Heart right ventricle (tissue), 16 donors: ENCODE data around the gene MYO1G. TPM values are rescaled to one million over a fixed set of nuclear protein-coding genes. Genes with fewer than 3 reads are reported as not detected.
"Not testable (repeated sequence)": the region's sequence is repeated elsewhere in the genome, so short reads cannot be mapped to it uniquely, and the experiment has no call there.

Experiments
- ATAC-seq, 8 donors: fragments of 200-7000 bp; cut with Tn5 transposase; one replicate each; pipeline ENCODE4 v1.9.1; 2020; ENCODE audit warnings: mild to moderate bottlenecking in 8 of 8, moderate library complexity in 8 of 8, moderate number of reproducible peaks in 1 of 8
- DNase-seq, 2 donors: peaks; one replicate each; pipeline ENCODE4 v3.0.0-alpha.2; 2020
- H3K27ac ChIP-seq, 10 donors: fragments of 200-600 bp; sonication (generic) in 2 of 10; one replicate each; pipeline versions ENCODE4 v1.5.0 to v1.8.0; 2020 to 2022; ENCODE audit warnings: mild to moderate bottlenecking in 3 of 10
- H3K27me3 ChIP-seq, 7 donors: fragments of 200-600 bp; one replicate each; pipeline ENCODE4 v1.8.0; 2021 to 2022; ENCODE audit warnings: mild to moderate bottlenecking in 2 of 7
- H3K36me3 ChIP-seq, 9 donors: fragments of 200-600 bp; sonication (generic) in 1 of 9; one replicate each; pipeline versions ENCODE4 v1.5.0 to v1.8.0; 2020 to 2022; ENCODE audit warnings: mild to moderate bottlenecking in 2 of 9
- H3K4me1 ChIP-seq, 9 donors: fragments of 200-600 bp; sonication (generic) in 1 of 9; one replicate each; pipeline versions ENCODE4 v1.5.0 to v1.8.0; 2020 to 2022; ENCODE audit warnings: mild to moderate bottlenecking in 4 of 9
- H3K4me3 ChIP-seq, 10 donors: fragments of 200-600 bp; sonication (generic) in 2 of 10; one replicate each; pipeline versions ENCODE4 v1.5.0 to v1.8.0; 2020 to 2022; ENCODE audit warnings: mild to moderate bottlenecking in 7 of 10, moderate library complexity in 2 of 10
- H3K9me3 ChIP-seq, 11 donors: fragments of 200-600 bp in 10 of 11; sonication (generic) in 2 of 11; one replicate each; pipeline versions ENCODE4 v1.5.0 to v1.8.0; 2013 to 2022; ENCODE audit warnings: mild to moderate bottlenecking in 2 of 11, control low read depth in 1 of 11, moderate library complexity in 1 of 11
- CTCF ChIP-seq, 9 donors: fragments of 200-600 bp; sonication (generic) in 2 of 9; IDR thresholded peaks; one replicate each; pipeline versions ENCODE4 v1.5.0 to v1.8.0; 2021 to 2022; ENCODE audit warnings: antibody characterized with exemption in 9 of 9, mild to moderate bottlenecking in 5 of 9, moderate library complexity in 1 of 9
- WGBS, 2 donors: extraction: QIAGEN DNeasy Blood & Tissue Kit; methylation state at CpG; one replicate each; pipeline ENCODE4 v1.1.7; 2013; ENCODE audit warnings: inconsistent platforms in 1 of 2; 5-methylcytosine and 5-hydroxymethylcytosine counted together
- intact Hi-C, 10 donors: fragments of 100-400 bp; cut with DNase I; formaldehyde crosslinking; loops; one replicate each; pipeline versions ENCODE4 v1.11.1 to v1.14.2; 2022
- polyA plus RNA-seq, 2 donors: library from polyadenylated mRNA; stranded (reverse); fragments of 200-250 nt; gene quantifications; one replicate each; pipeline ENCODE4 v1.2.3, GENCODE V29; 2013
- total RNA-seq, 10 donors: library from RNA; stranded (reverse); fragmentation: NEBNext Ultra II Directional in 3 of 10; extraction: Animal tissue kit (Norgen Biotek cat#: 25700) in 3 of 10; gene quantifications; one replicate each; pipeline versions ENCODE4 v1.2.1 to v1.2.4, GENCODE V29; 2021 to 2023
- donor health status: Arrhythmogenic right ventricular cardiomyopathy.
- donor health status: ischemic (EF 13 %, LVEDD 7.1; RV severe dilation, severe dysfunction).
- donor health status: healthy with polysubstance abuse.
- donor health status: DM: no; HTN: yes; CAD: no.
- donor health status: DM: no; HTN: no; CAD: no.
- donor health status: ischemic (EF 25% LVEDD 6.9; RV normal size, moderate dysfunction).
- donor health status: ischemic (EF 25% LVEDD 5.7; RV mildly dilated, moderate dysfunction).
- donor health status: healthy.
- donor health status: DM: yes; HTN: yes; CAD: no.
- donor health status: Ischemic cardiomyopathy.
- donor health status: ischemic (EF 35%, LVEDD 5.7; RV mildly dilated, moderate dysfunction).
- donor health status: nonischemic (EF 11% LVEDD 7.7; RV severe dilation, severe dysfunction).
- donor health status: DM: yes; HTN: yes; CAD: no.
- donor health status: PGD.
- donor health status: ischemic (EF 29% LVEDD 5.4; RV normal size, mild dysfunction).
- donor health status: nonischemic (EF 23%, LVEDD 6.1; RV moderate dilation, normal function).

MYO1G gene
- total and polyA plus RNA-seq, 12 donors: 0.30 to 11.0 (median 0.70) TPM

- Histone ChIP-seq H3K36me3 (peaks cover 0 to 37% (median 0%) of the 10 kb centered on the region in 9 donors), H3K9me3 (peaks cover 0 to 11% (median 0%) of the 10 kb centered on the region in 11 donors), H3K4me1 (peaks cover 0 to 43% (median 0%) of the 10 kb centered on the region in 9 donors), H3K27me3 (no peaks in the 10 kb centered on the region), H3K27ac (peak overlapping the region in 5 of 10 donors; percentile 13 to 87 (median 18)), H3K4me3 (peak overlapping the region in 6 of 10 donors; percentile 16 to 53 (median 33))
- TF ChIP-seq CTCF (IDR thresholded peaks at IDR 0.05): no peak
- no peak for DNase-seq
- ATAC-seq: peak in 7 of 8 donors; percentile 38 to 71 (median 59)
- WGBS, 2 donors: 91 to 92% methylated on average over 10 of the region's 10 CpGs
- intact Hi-C loops: no loop called here
Measured at GRCh38 chr7:45026984-45027773, 48.4 kb upstream of the MYO1G start.

GRCh38 chr7:45026013-45026412 lies 47.2 kb upstream of the MYO1G start:
- Histone ChIP-seq H3K27ac (peak overlapping the region in 1 of 10 donors; percentile 87), H3K36me3 (peaks cover 0 to 37% (median 0%) of the 10 kb centered on the region in 9 donors), H3K27me3 (no peaks in the 10 kb centered on the region), H3K9me3 (peaks cover 0 to 11% (median 0%) of the 10 kb centered on the region in 11 donors), H3K4me1 (peaks cover 0 to 45% (median 0%) of the 10 kb centered on the region in 9 donors), H3K4me3 (no peak overlapping the region)
- intact Hi-C loops: no loop called here
- WGBS, 2 donors: 86 to 95% methylated on average over 1 of the region's 1 CpG
- TF ChIP-seq CTCF (IDR thresholded peaks at IDR 0.05): no peak
- DNase-seq: no peak
- no peak for ATAC-seq

GRCh38 chr7:45025473-45025872 lies 46.7 kb upstream of the MYO1G start:
- 95 to 96% methylated on average over 12 of the region's 12 CpGs for WGBS, 2 donors
- DNase-seq, intact Hi-C loops, H3K27me3 ChIP-seq, H3K4me3 ChIP-seq, ATAC-seq: not testable (repeated sequence)
- peak overlapping the region in 1 of 10 donors; percentile 87 for H3K27ac ChIP-seq
- peaks cover 0 to 47% (median 0%) of the 10 kb centered on the region in 9 donors for H3K4me1 ChIP-seq
- H3K36me3 ChIP-seq: peaks cover 0 to 36% (median 0%) of the 10 kb centered on the region in 9 donors
- peaks cover 0 to 11% (median 0%) of the 10 kb centered on the region in 11 donors for H3K9me3 ChIP-seq

GRCh38 chr7:45024126-45024744 lies 45.4 kb upstream of the MYO1G start:
- no peak for ATAC-seq
- intact Hi-C loops: no loop called here
- WGBS, 2 donors: 94 to 97% methylated on average over 2 of the region's 2 CpGs

More at GRCh38 chr7:45024126-45024744, 45.4 kb upstream of the MYO1G start:
- DNase-seq: no peak
- Histone ChIP-seq H3K4me3 (no peak overlapping the region), H3K36me3 (peaks cover 0 to 32% (median 0%) of the 10 kb centered on the region in 9 donors), H3K9me3 (peaks cover 0 to 11% (median 0%) of the 10 kb centered on the region in 11 donors), H3K4me1 (peaks cover 0 to 46% (median 0%) of the 10 kb centered on the region in 9 donors), H3K27ac (no peak overlapping the region), H3K27me3 (no peaks in the 10 kb centered on the region)
- no peak for TF ChIP-seq CTCF (IDR thresholded peaks at IDR 0.05)
